Loucy (cell line): ENCODE measurements around the gene KIAA0753.

Experiments used
- H2AFZ ChIP-seq: fragments of 200-600 bp; sonication (generic); 2 replicates; pipeline ENCODE4 v1.6.0; 2016; ENCODE audit warnings: antibody characterized with exemption, mild to moderate bottlenecking, low read length, moderate library complexity
- H3F3A ChIP-seq: fragments of 200-600 bp; 2 replicates; pipeline ENCODE4 v1.6.0; 2016; ENCODE audit warnings: antibody characterized with exemption, low read depth, mild to moderate bottlenecking
- H3K27me3 ChIP-seq: fragments of 200-600 bp; sonication (generic); 2 replicates; pipeline ENCODE4 v1.6.1; 2014; ENCODE audit warnings: low read length, mild to moderate bottlenecking; ENCODE audit not compliant: insufficient read depth, poor library complexity, severe bottlenecking
- H3K36me3 ChIP-seq: fragments of 200-600 bp; sonication (generic); 2 replicates; pipeline ENCODE4 v1.6.1; 2016; ENCODE audit warnings: low read length; ENCODE audit not compliant: insufficient read depth
- H3K4me1 ChIP-seq: fragments of 200-600 bp; sonication (generic); 2 replicates; pipeline ENCODE4 v1.5.1; 2014; ENCODE audit warnings: low read length, mild to moderate bottlenecking; ENCODE audit not compliant: insufficient read depth, poor library complexity, severe bottlenecking
- H3K4me2 ChIP-seq: fragments of 200-600 bp; sonication (generic); 2 replicates; pipeline ENCODE4 v1.6.0; 2014; ENCODE audit warnings: antibody characterized with exemption, low read length, low read depth, mild to moderate bottlenecking; ENCODE audit not compliant: poor library complexity, severe bottlenecking
- H3K4me3 ChIP-seq: fragments of 200-600 bp; sonication (generic); 2 replicates; pipeline ENCODE4 v1.5.1; 2014; ENCODE audit warnings: low read length, mild to moderate bottlenecking, mixed read lengths; ENCODE audit not compliant: poor library complexity, severe bottlenecking
- H3K79me2 ChIP-seq: fragments of 200-600 bp; sonication (generic); 2 replicates; pipeline ENCODE4 v1.6.1; 2014; ENCODE audit warnings: low read length; ENCODE audit not compliant: insufficient read depth
- H3K9ac ChIP-seq: fragments of 200-600 bp; sonication (generic); 2 replicates; pipeline ENCODE4 v1.6.0; 2014; ENCODE audit warnings: mild to moderate bottlenecking, low read depth, low read length, moderate library complexity; ENCODE audit not compliant: poor library complexity, severe bottlenecking
- H3K9me2 ChIP-seq: fragments of 200-600 bp; sonication (generic); replicated peaks from 2 replicates; pipeline ENCODE4 v1.6.1; 2016; ENCODE audit warnings: low read depth, low read length, mixed read lengths
- H3K9me3 ChIP-seq: fragments of 200-600 bp; sonication (generic); 2 replicates; pipeline ENCODE4 v1.6.1; 2014; ENCODE audit warnings: mild to moderate bottlenecking, antibody characterized with exemption, low read length, low read depth; ENCODE audit not compliant: insufficient read depth
- H4K20me1 ChIP-seq: fragments of 200-600 bp; sonication (generic); 2 replicates; pipeline ENCODE4 v1.6.0; 2014; ENCODE audit warnings: antibody characterized with exemption, low read length, mild to moderate bottlenecking; ENCODE audit not compliant: insufficient read depth, poor library complexity, severe bottlenecking
- CTCF ChIP-seq: fragments of 200-600 bp; sonication (generic); conservative IDR thresholded peaks from 2 replicates; pipeline ENCODE4 v1.5.1; 2014; ENCODE audit warnings: mild to moderate bottlenecking, antibody characterized with exemption, low read length
- EZH2phosphoT487 ChIP-seq: fragments of 200-600 bp; IDR thresholded peaks from 2 replicates; pipeline ENCODE4 v1.6.1; 2018; ENCODE audit warnings: antibody characterized with exemption, mild to moderate bottlenecking, moderate library complexity, borderline replicate concordance

Gene KIAA0753

DNA sequence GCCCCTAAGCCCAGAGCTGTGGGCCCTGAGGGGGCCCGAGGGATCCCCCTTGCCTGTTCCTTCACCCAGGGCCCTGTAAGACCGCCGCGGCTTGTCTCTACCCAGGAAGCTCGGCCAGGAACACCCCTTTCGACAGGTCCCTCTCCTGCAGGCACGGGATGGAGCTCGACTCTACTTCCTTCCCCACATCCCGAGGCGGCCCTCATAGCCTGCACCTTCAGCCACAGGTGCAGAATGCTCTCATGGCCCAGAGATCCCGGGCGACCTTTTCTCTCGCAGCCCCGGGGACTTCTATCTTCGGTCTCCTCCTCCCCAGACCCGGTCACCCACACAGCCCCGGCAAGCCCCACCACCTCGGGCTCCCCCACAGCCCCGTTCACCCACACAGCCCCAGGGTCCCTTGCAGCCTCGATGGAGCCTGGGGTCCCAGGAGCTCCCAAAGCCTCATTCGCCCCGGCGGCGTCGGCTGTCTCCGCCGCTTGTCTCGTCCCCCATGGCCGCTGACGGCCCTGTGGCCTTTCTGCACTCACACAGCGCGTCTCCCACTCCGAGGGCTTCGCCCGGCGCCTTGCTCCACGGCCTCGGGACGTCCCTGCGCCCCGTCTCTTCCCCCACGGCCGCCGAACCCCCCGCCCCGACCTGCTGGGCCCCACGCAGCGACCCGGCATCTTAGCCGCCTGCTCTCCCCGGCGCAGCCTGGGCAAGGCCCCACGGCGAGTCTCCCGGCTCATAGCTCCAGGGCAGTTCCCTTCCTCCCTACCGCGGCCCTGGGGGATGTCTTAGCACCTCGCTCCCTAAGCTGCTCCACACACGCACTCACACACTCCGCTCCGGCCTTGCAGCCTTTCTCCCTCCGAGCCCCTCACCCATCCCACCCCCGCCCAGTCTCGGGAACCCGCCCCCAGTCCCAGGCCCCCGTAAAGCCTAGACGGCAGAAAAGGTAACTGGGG, 650 bp downstream of the KIAA0753 start:
- Histone ChIP-seq H3K79me2 (peaks cover 44% of the 10 kb centered on the region), H3K36me3 (peaks cover 15% of the 10 kb centered on the region; the same call in 1 of the 2 replicates), H3K4me1 (peaks cover 23% of the 10 kb centered on the region), H3K4me2 (peak overlapping the region; percentile 87), H3K4me3 (peak overlapping the region; percentile 88), H3K9me3 (no peaks in the 10 kb centered on the region), H3K9ac (peak overlapping the region; percentile 76), H2AFZ (peak overlapping the region; percentile 100), H4K20me1 (peaks cover 22% of the 10 kb centered on the region), H3K27me3 (no peaks in the 10 kb centered on the region), H3K9me2 (no peaks in the 10 kb centered on the region), H3F3A (no peaks in the 10 kb centered on the region)
- TF ChIP-seq EZH2phosphoT487 (no peak), CTCF (no peak)

DNA sequence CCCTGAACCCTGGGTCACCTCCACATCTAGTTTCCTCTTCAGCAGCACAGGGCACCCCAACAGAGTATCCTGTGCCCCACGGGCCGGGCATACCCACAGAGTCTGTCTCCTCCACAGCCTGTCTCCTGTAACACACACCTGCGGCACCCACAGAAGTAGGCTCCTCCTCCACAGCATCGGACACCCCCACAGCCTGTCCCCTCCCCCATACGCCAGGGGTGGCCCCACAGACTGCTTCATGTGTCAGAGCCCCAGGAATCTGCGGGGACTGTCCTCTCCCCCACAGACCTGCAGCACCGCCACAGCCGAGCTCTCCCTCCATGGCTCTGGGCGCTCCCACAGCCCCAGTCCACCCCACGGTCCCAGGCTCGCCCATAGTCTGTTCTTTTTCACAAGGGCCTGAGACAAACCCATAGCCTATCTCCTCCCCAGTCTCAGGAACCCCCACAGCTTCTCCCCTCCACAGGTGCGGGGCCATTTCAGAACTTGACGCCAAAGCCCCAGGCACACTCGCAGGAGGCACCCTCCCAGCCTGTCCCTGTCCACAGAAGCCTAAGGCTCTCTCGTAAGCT, 1.4 kb downstream of the KIAA0753 start:
- Histone ChIP-seq H3K4me2 (peak overlapping the region; percentile 87), H3K79me2 (peaks cover 44% of the 10 kb centered on the region), H3K9me2 (no peaks in the 10 kb centered on the region), H3K9ac (peak overlapping the region; percentile 76), H3F3A (no peaks in the 10 kb centered on the region), H3K36me3 (peaks cover 8% of the 10 kb centered on the region; the same call in 1 of the 2 replicates), H4K20me1 (peaks cover 22% of the 10 kb centered on the region), H3K4me1 (peaks cover 23% of the 10 kb centered on the region), H3K4me3 (peak overlapping the region; percentile 88), H2AFZ (no peak overlapping the region), H3K27me3 (no peaks in the 10 kb centered on the region), H3K9me3 (no peaks in the 10 kb centered on the region)
- TF ChIP-seq EZH2phosphoT487 (no peak), CTCF (no peak)

- TF ChIP-seq CTCF (no peak), EZH2phosphoT487 (no peak)
- H3K4me1 ChIP-seq = peaks cover 23% of the 10 kb centered on the region
- H3K4me3 ChIP-seq = peak overlapping the region; percentile 88
- H3K79me2 ChIP-seq = peaks cover 44% of the 10 kb centered on the region
- no peak overlapping the region for H2AFZ ChIP-seq
- H3K9me2 ChIP-seq = no peaks in the 10 kb centered on the region
- no peaks in the 10 kb centered on the region for H3F3A ChIP-seq
- H3K9ac ChIP-seq = peak overlapping the region; percentile 76
- peak overlapping the region; percentile 87 for H3K4me2 ChIP-seq
- H3K36me3 ChIP-seq = peaks cover 7% of the 10 kb centered on the region; the same call in 1 of the 2 replicates
- H3K27me3 ChIP-seq = no peaks in the 10 kb centered on the region
- H4K20me1 ChIP-seq = peaks cover 20% of the 10 kb centered on the region
- H3K9me3 ChIP-seq = no peaks in the 10 kb centered on the region
These were observed 2.2 kb downstream of the KIAA0753 start for GRCh38 chr17:6638046-6638908.
